Astrocyte of the spinal cord (primary cell): ENCODE results near the gene SLC39A12.

Source experiments
- DNase-seq: peaks from one replicate; pipeline ENCODE4 v3.0.0; 2011; ENCODE audit warnings: low read depth, low spot score
- H3K4me3 ChIP-seq: 2 replicates; pipeline ENCODE4 v1.5.1; 2011; ENCODE audit warnings: low read depth, mild to moderate bottlenecking, low read length, moderate library complexity
- CTCF ChIP-seq: IDR thresholded peaks from 2 replicates; pipeline ENCODE4 v1.5.1; 2012; ENCODE audit warnings: low read depth, mild to moderate bottlenecking, low read length, inconsistent platforms
- in situ Hi-C: cut with HindIII; loops from 2 replicates; pipeline ENCODE4 v1.10.0; 2017; ENCODE audit warnings: low sequenced_read_pairs

The SLC39A12 gene

GRCh38 chr10:18043148-18044006 is 91.7 kb downstream of the SLC39A12 start:
- H3K4me3 ChIP-seq: no peak overlapping the region
- in situ Hi-C loops: no loop called here
- peak; percentile 68 for DNase-seq
- TF ChIP-seq CTCF: no peak

- H3K4me3 ChIP-seq: no peak overlapping the region
- in situ Hi-C loops: no loop called here
- TF ChIP-seq CTCF: no peak
- DNase-seq: peak; percentile 80
These were observed 93.4 kb downstream of the SLC39A12 start for GRCh38 chr10:18044976-18045720.

DNA sequence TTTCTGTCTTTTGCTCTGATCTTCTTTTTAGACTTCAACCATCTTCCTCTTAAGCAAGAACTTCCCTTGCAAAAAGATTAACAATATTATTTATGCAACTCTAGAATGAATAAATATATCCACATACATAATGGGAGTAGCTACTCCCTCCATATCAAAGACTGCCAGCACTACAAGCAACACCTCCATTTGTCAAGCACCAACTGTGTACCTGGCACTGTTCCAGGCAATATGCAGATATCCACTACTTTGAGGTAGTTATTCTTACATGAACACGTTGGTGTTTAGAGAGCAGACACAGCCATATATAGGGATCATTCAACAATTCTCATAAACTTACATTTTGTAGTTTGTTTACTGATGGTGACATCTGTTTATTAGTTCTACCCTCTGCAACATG is 104.9 kb downstream of the SLC39A12 start:
- in situ Hi-C loops: no loop called here
- TF ChIP-seq CTCF: no peak
- no peak for DNase-seq
- no peak overlapping the region for H3K4me3 ChIP-seq

GRCh38 chr10:18059826-18060559 is 108.3 kb downstream of the SLC39A12 start:
- no peak for DNase-seq
- in situ Hi-C loops: no loop called here
- no peak for TF ChIP-seq CTCF
- no peak overlapping the region for H3K4me3 ChIP-seq

DNA sequence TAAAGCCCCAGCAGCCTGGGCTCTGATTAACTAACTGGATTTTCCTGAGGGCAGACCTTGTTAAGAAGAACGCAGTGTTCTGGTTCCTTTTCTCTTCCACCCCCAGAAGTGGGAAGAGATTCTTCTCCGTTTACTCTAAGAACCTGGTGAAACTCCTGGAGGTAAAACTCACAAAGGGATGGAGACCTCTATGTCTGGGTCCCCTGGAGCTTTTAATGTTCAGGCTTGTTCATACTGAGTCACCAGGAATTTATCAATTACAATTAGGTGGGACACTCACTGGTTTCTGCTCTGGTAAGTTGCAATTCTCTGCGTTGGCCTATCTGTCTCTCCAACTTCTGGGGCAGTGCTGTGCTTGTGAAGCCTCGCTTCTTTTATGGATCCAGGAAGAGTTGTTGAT is 115.2 kb downstream of the SLC39A12 start:
- in situ Hi-C loops: no loop called here
- no peak overlapping the region for H3K4me3 ChIP-seq
- TF ChIP-seq CTCF: no peak
- peak; percentile 70 for DNase-seq

- no peak for TF ChIP-seq CTCF
- no peak overlapping the region for H3K4me3 ChIP-seq
- in situ Hi-C loops: no loop called here
- DNase-seq: no peak
These were observed 116.7 kb downstream of the SLC39A12 start for GRCh38 chr10:18068401-18068800.
